GM21529 (cell line): ENCODE results near the gene ARL14.
A peak's percentile ranks its signal among the peaks of the same experiment; 100 is the strongest.

Source experiments
- ATAC-seq: cut with Tn5 transposase; IDR thresholded peaks from one replicate; pipeline ENCODE4 v1.9.1; 2021; ENCODE audit not compliant: unreplicated experiment

ARL14 gene

GRCh38 chr3:160719710-160720109 is 42.8 kb downstream of the ARL14 start:
- ATAC-seq = no peak

DNA sequence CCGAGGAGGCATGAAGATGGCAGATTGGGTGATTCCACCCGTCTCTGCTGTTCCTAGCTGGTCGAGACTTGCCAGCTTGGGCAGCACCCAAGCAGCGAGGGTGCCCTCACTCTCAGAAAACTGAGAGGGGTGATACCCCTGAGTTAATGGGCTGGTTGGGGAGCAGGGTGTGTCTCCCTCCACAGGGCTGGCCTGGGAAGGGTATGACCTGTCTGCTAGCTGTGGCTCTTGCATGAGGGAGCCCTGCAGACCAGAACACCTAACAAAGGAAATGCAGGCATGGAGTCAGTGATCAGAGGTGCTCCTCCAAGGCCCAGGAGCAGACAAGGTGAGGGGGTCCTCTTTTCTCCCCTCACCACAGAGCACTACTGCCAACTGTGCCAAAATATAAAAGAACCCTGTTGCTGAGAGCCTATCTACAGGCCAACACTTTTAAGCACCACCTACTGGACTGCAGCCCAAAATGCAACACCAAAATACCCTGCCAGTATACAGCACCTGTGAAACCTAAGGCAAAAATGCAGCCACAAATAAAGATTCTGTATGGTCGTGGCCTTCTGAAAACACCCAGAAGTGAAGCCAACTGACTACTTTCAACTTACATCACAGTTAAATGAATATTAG is 43.3 kb downstream of the ARL14 start:
- ATAC-seq = peak; percentile 69

DNA sequence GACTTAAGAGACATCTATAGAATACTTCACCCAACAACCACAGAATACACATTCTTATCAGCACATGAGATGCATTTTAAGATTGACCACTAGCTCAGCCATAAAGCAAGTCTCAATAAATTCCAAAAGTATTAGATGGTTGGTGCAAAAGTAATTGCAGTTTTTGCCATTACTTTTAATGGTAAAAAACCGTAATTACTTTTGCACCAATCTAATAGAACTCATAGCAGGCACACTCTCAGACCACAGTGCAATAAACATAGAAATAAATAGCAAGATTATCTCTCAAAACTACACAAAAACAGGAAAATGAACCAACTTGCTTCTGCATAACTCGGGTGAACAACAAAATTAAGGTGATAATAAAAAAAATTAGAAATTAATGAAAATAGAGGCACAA is 45.4 kb downstream of the ARL14 start:
- no peak for ATAC-seq

GRCh38 chr3:160725338-160725737 is 48.4 kb downstream of the ARL14 start:
- no peak for ATAC-seq
